ENCODE data around the gene C4orf17. TPM values are rescaled to one million over a fixed set of nuclear protein-coding genes. Genes with fewer than 3 reads are reported as not detected.

Gene C4orf17
- polyA plus RNA-seq, 1 of the 3 experiments (the other 2 are of a cell fraction): not detected

- TF ChIP-seq EP300 (IDR thresholded peaks at IDR 0.05; ENCODE audit: borderline replicate concordance in 1 of 2, low read depth in 1 of 2, low read length in 1 of 2) (no peak), MEF2A (IDR thresholded peaks at IDR 0.05; ENCODE audit: borderline replicate concordance, low read depth) (no peak), YY1 (IDR thresholded peaks at IDR 0.05; ENCODE audit: low read depth) (no peak), CHD2 (IDR thresholded peaks at IDR 0.05; ENCODE audit: low read length, partially characterized antibody) (no peak), EZH2phosphoT487 (IDR thresholded peaks at IDR 0.05; ENCODE audit: borderline replicate concordance, low read depth) (no peak), FOXJ3 (CRISPR knock-in tag; IDR thresholded peaks at IDR 0.05) (no peak)
Measured at GRCh38 chr4:99586322-99586721, 75.5 kb downstream of the C4orf17 start (continued).

- Histone ChIP-seq H3K9me3 (no peaks in the 10 kb centered on the region), H3K27me3 (ENCODE audit: insufficient read depth) (no peaks in the 10 kb centered on the region; the same call in 1 of the 2 replicates), H4K20me1 (ENCODE audit: insufficient read depth) (no peaks in the 10 kb centered on the region), H2AFZ (ENCODE audit: low read depth) (no peak overlapping the region), H3K4me2 (no peak overlapping the region), H3K4me3 (ENCODE audit: low read depth in 2 of 2, low read length in 1 of 2) (no peak overlapping the region), H3K79me2 (ENCODE audit: insufficient read depth) (no peaks in the 10 kb centered on the region), H3K9ac (no peak overlapping the region), H3K27ac (ENCODE audit: low read depth in 2 of 2, low read length in 1 of 2) (no peak overlapping the region), H3K9me2 (no peaks in the 10 kb centered on the region), H3K4me1 (ENCODE audit: control insufficient read depth in 1 of 2, insufficient read depth in 2 of 2, low read depth in 1 of 2, low read length in 1 of 2) (no peaks in the 10 kb centered on the region), H3K36me3 (replicated peaks in 1 of 2; ENCODE audit: control insufficient read depth in 1 of 2, insufficient read depth in 2 of 2, low read length in 1 of 2) (no peaks in the 10 kb centered on the region), H3F3A (replicated peaks; ENCODE audit: insufficient read depth) (peaks cover 3% of the 10 kb centered on the region)
- 11% methylated on average over 1 of the region's 1 CpG for WGBS (ENCODE audit: low lambda C conversion rate)
- TF ChIP-seq YY1 (IDR thresholded peaks at IDR 0.05; ENCODE audit: low read depth) (no peak), TEAD4 (IDR thresholded peaks at IDR 0.05; ENCODE audit: borderline replicate concordance, insufficient read depth) (no peak), TAF1 (IDR thresholded peaks at IDR 0.05; ENCODE audit: borderline replicate concordance, low read depth, low read length) (no peak), ELF1 (IDR thresholded peaks at IDR 0.05) (no peak), FOXJ3 (CRISPR knock-in tag; IDR thresholded peaks at IDR 0.05) (no peak), CTCF (IDR thresholded peaks at IDR 0.05) (no peak), JUND (IDR thresholded peaks at IDR 0.05) (no peak), RAD21 (IDR thresholded peaks at IDR 0.05; ENCODE audit: low read length) (no peak), FOXM1 (IDR thresholded peaks at IDR 0.05; ENCODE audit: low read depth) (no peak), ZBTB33 (IDR thresholded peaks at IDR 0.05; ENCODE audit: borderline replicate concordance, low read depth) (no peak), IRF3 (IDR thresholded peaks at IDR 0.05; ENCODE audit: low read depth, low read length) (no peak), POLR2AphosphoS5 (IDR thresholded peaks at IDR 0.05; ENCODE audit: low read depth, low read length) (no peak), SMC3 (IDR thresholded peaks at IDR 0.05; ENCODE audit: low read depth, low read length) (no peak), RFX5 (IDR thresholded peaks at IDR 0.05; ENCODE audit: low read length) (no peak), EZH2phosphoT487 (IDR thresholded peaks at IDR 0.05; ENCODE audit: borderline replicate concordance, low read depth) (no peak), NFIC (IDR thresholded peaks at IDR 0.05; ENCODE audit: borderline replicate concordance) (no peak)
- no peak for DNase-seq
- ChIA-PET CTCF (interaction anchor here (1.0 kb wide), 1 partner anchor 14 kb away, joined by 4 read pairs; no protein-coding TSS in a partner anchor), POLR2A (no interaction called here)
Measured at GRCh38 chr4:99586797-99587196, 76.0 kb downstream of the C4orf17 start.

All from SK-N-SH (cell line).